ENCODE data around the gene NUDT14.

NUDT14 gene

DNA sequence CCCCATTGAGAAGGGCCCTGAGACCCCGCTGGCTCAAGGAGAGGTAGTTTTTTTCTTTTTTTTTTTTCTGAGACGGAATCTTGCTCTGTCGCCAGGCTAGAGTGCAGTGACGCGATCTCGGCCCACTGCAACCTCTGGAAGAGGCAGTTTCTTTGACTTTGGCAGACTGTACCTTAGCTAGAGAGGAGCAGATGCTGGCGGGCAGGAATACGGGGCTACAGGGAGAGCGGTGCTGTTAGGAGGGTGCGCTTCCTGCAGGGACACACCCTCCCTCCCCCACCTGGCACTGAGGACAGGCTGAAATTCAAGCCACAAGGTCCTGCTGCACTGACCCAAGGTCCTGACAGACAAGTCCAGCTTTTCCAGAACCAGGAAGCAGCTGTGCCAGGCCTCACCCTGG lies 32.2 kb upstream of the NUDT14 start:
- Histone ChIP-seq H3K4me3 (0 out of 2 replicates have a peak overlapping the region, but pooled peaks have one; percentile 20), H4K20me1 (peaks cover 80% of the 10 kb centered on the region), H3K9me3 (no peaks in the 10 kb centered on the region)

DNA sequence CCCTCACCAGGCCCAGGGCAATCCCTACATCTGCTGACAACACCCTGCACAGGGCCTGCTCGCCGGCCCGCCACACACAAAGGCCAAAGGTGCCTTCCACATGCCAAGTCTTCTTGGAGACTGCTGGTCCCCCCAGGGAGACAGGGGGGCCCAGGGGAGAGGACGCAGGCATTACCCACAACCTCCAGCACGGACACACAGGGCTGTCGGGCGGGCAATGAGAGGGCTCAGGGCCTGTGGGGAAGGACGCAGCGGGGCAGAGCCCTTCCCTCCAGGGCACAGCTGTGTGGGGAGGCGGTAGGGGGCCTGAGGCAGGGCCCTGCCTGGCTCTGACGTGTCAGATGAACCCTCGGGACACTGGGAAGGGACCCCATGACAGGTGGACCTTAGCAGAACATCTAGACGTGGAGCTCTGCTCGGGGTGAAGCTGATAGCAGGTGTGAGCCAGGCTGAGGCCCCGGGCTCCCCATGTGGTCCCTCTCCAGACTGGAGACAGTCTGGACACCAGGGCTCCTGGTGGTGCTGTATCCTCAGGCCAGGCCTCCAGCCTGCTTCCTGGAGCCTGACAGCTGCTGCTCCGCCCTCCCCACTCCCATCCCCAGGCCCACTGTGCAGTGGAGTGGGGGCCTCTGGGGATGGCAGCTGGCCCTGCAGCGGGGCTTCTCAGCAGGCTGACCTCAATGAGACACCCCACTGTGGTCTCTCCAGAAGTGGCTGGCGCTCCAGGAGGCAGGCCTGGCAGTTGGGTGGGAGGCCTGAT lies 31.6 kb upstream of the NUDT14 start:
- H4K20me1 ChIP-seq: peaks cover 75% of the 10 kb centered on the region
- H3K36me3 ChIP-seq: peaks cover 56% of the 10 kb centered on the region
- H3K4me2 ChIP-seq: peak overlapping the region; percentile 81
- H3K27ac ChIP-seq: peak overlapping the region; percentile 75
- H3K9me3 ChIP-seq: no peaks in the 10 kb centered on the region
- H3K4me1 ChIP-seq: peaks cover 90% of the 10 kb centered on the region
- H3K27me3 ChIP-seq: no peaks in the 10 kb centered on the region
- H3K9ac ChIP-seq: peak overlapping the region; percentile 70
- no peak for TF ChIP-seq Cebpa-rat (IDR thresholded peaks at IDR 0.05)
- 0 out of 2 replicates have a peak overlapping the region, but pooled peaks have one; percentile 3 for H3K4me3 ChIP-seq

More for the DNA sequence above, 32.2 kb upstream of the NUDT14 start:
- peaks cover 92% of the 10 kb centered on the region for H3K4me1 ChIP-seq
- no peaks in the 10 kb centered on the region for H3K27me3 ChIP-seq
- no peak for TF ChIP-seq Cebpa-rat (IDR thresholded peaks at IDR 0.05)
- H3K9ac ChIP-seq: peak overlapping the region; percentile 70
- H3K36me3 ChIP-seq: peaks cover 62% of the 10 kb centered on the region
- H3K27ac ChIP-seq: peak overlapping the region; percentile 75
- peak overlapping the region; percentile 81 for H3K4me2 ChIP-seq

DNA sequence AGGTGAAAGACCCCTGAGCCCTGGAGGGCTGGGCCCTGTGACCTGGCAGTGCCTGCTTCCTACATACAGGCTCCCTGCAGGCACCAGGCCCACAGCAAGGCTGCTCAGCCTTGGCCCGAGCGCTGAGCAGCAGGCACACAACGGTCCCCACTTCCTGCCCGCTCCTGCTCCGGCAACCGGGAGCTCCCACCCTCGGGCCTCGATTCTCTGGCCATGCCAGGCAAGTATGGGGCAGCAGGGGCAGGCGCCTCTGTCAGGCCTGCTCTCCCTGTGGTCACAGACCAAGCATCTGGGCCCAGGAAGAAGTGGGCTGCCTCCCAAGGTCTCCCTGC lies 30.6 kb upstream of the NUDT14 start:
- Histone ChIP-seq H3K27ac (peak overlapping the region; percentile 75), H3K9me3 (no peaks in the 10 kb centered on the region), H3K4me2 (peak overlapping the region; percentile 81), H3K4me3 (0 out of 2 replicates have a peak overlapping the region, but pooled peaks have one; percentile 11), H3K36me3 (peaks cover 46% of the 10 kb centered on the region), H3K9ac (peak overlapping the region; percentile 70), H3K4me1 (peaks cover 93% of the 10 kb centered on the region), H3K27me3 (no peaks in the 10 kb centered on the region), H4K20me1 (peaks cover 75% of the 10 kb centered on the region)
- TF ChIP-seq Cebpa-rat (IDR thresholded peaks at IDR 0.05): no peak

DNA sequence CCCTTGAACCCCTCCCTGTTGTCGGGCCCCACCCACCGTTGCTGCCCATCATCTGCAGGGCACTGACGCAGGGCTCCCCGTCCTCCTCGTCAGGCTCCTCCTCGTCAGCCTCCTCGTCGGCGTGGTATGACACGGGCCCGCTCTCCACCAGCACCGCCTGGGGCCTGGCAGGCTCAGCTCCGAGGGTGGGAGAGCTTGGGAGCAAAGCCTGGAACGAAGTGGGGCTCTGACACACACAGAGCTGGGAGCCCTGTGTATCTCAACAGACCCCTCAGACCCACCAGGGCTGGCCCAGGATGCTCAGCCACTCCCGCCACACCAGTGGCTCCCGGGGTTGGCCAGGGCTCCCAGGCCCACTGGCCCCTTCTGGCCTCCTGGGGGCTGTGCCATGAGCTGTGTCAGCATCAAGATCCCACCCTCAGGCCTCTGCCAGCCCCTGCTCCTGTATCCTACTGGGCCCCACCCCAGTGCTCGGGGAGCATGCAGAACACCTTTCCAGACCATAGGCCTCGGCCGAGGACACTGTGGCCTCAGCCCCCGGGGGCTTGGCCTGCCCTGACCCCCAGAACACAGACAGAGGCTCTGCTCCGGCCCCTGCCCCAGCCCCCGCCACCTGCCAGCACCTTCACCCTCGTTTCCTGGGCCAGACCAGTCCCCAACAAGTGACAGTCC lies 30.1 kb upstream of the NUDT14 start:
- peak overlapping the region; percentile 81 for H3K4me2 ChIP-seq
- no peaks in the 10 kb centered on the region for H3K27me3 ChIP-seq
- no peak for TF ChIP-seq Cebpa-rat (IDR thresholded peaks at IDR 0.05)
- H3K4me3 ChIP-seq: 0 out of 2 replicates have a peak overlapping the region, but pooled peaks have one; percentile 11
- H3K27ac ChIP-seq: peak overlapping the region; percentile 75
- H4K20me1 ChIP-seq: peaks cover 71% of the 10 kb centered on the region
- peaks cover 41% of the 10 kb centered on the region for H3K36me3 ChIP-seq
- H3K9me3 ChIP-seq: no peaks in the 10 kb centered on the region
- peak overlapping the region; percentile 70 for H3K9ac ChIP-seq
- peaks cover 94% of the 10 kb centered on the region for H3K4me1 ChIP-seq

DNA sequence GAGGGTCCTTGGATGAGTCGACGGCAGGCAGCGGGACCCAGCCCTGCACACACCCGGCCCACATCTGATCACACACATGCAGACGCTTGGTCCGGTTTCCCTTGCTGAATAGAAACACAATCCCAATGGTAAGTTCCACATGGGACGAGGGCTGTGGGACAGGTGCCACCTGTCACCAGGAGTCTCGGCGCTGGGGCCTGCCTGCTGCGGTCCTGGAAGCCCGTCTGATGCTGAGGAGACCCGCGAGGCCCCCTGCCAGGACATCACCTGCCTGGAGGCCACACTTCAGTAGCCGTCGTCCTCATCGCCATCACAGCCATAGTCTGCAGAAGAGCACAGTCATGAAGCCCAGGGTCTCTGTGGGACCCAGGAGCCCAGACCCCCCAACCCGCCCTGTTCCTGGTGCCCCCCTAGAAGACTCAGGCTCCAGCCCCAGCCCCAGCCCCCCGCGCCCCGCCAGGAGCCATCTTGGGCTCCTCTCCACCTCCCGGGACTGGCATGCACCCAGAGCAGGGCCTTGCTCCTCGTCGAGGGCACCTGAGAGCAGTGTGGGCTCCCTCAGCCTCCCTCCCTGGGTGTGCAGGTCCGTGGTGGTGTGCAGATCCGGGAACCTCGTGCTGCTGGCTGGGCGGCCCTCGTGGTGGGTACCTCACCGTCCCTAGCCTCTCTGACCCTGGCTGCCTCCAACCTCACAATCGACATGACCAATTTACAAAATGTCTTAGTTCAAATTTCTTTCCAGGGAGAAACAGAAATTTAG lies 29.3 kb upstream of the NUDT14 start:
- TF ChIP-seq Cebpa-rat (IDR thresholded peaks at IDR 0.05): no peak
- no peak overlapping the region; the same call in 1 of the 2 replicates for H3K9ac ChIP-seq
- no peaks in the 10 kb centered on the region for H3K9me3 ChIP-seq
- peaks cover 37% of the 10 kb centered on the region for H3K36me3 ChIP-seq
- H3K4me3 ChIP-seq: no peak overlapping the region
- H3K27ac ChIP-seq: peak overlapping the region; percentile 75; the same call in 1 of the 2 replicates
- peak overlapping the region; percentile 81 for H3K4me2 ChIP-seq
- no peaks in the 10 kb centered on the region for H3K27me3 ChIP-seq
- peaks cover 95% of the 10 kb centered on the region for H3K4me1 ChIP-seq
- H4K20me1 ChIP-seq: peaks cover 71% of the 10 kb centered on the region

DNA sequence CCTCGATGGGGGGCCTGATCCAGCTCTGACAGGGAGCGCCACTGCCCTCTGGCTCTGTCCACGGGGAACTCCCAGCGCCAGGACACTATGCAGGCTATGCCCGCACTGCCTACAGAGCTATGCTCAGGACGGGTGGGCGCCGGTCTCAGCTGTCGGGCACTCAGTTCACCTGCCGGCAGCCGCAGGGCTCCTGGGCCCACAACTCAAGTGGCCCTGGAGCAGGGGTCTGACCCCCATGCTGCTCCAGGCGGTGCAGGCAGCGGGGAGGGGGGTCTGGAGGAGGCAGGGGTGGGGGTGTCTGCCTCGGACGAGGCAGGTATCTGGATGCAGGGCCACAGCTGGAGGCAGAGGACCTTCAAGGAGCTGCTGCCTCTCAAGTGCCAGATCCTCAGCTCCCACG lies 28.5 kb upstream of the NUDT14 start:
- no peaks in the 10 kb centered on the region for H3K9me3 ChIP-seq
- no peaks in the 10 kb centered on the region for H3K27me3 ChIP-seq
- peaks cover 95% of the 10 kb centered on the region for H3K4me1 ChIP-seq
- no peak overlapping the region for H3K4me3 ChIP-seq
- peak overlapping the region; percentile 63; the same call in 1 of the 2 replicates for H3K9ac ChIP-seq
- peaks cover 32% of the 10 kb centered on the region for H3K36me3 ChIP-seq
- peak overlapping the region; percentile 69 for H3K27ac ChIP-seq
- peaks cover 71% of the 10 kb centered on the region for H4K20me1 ChIP-seq
- peak overlapping the region; percentile 81 for H3K4me2 ChIP-seq
- no peak for TF ChIP-seq Cebpa-rat (IDR thresholded peaks at IDR 0.05)

DNA sequence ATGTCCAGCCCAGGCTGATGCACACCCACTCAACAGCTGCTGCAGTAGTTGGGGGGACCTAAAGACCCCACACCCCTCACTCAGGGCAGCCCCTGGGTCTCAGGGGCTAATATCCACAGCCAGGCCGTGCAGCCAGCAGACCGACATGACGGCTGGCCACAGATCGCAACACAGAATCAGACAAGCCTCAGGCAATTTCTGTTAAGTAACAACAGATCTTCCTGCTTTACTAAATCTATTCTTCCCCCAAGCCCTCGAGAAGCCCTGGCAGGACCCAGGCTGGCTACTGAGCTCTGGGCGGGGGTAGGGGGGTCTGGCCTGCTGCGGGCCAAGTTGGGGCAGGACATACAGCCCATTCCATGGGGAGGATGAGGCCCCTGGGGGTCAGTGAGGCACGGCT lies 28.0 kb upstream of the NUDT14 start:
- H3K4me2 ChIP-seq: peak overlapping the region; percentile 81
- H3K27ac ChIP-seq: peak overlapping the region; percentile 69
- no peak overlapping the region for H3K4me3 ChIP-seq
- peak overlapping the region; percentile 63; the same call in 1 of the 2 replicates for H3K9ac ChIP-seq
- H3K9me3 ChIP-seq: no peaks in the 10 kb centered on the region
- H3K27me3 ChIP-seq: no peaks in the 10 kb centered on the region
- peaks cover 95% of the 10 kb centered on the region for H3K4me1 ChIP-seq
- no peak for TF ChIP-seq Cebpa-rat (IDR thresholded peaks at IDR 0.05)
- peaks cover 32% of the 10 kb centered on the region for H3K36me3 ChIP-seq
- H4K20me1 ChIP-seq: peaks cover 71% of the 10 kb centered on the region

DNA sequence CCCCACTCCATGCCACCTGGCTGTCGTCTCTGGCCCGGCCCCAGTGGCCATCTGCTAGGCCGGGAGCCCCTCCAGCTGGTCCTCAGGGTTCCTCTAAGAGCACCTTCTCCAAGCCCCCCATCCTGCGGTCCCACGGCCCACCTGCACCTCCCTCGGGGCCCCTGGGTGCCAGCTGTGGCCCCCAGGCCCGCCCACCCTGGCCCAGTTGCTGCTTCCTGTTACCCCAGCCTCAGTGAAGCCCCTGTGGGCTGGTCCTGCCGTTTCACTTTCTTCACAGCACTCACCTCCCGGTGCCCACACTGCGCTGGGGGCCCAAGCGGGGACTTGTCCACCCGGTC lies 27.6 kb upstream of the NUDT14 start:
- Histone ChIP-seq H3K27ac (peak overlapping the region; percentile 69), H3K4me3 (no peak overlapping the region), H3K9me3 (no peaks in the 10 kb centered on the region), H3K4me2 (peak overlapping the region; percentile 81), H3K27me3 (no peaks in the 10 kb centered on the region), H3K9ac (peak overlapping the region; percentile 63; the same call in 1 of the 2 replicates), H4K20me1 (peaks cover 71% of the 10 kb centered on the region), H3K36me3 (peaks cover 32% of the 10 kb centered on the region), H3K4me1 (peaks cover 95% of the 10 kb centered on the region)
- no peak for TF ChIP-seq Cebpa-rat (IDR thresholded peaks at IDR 0.05)

DNA sequence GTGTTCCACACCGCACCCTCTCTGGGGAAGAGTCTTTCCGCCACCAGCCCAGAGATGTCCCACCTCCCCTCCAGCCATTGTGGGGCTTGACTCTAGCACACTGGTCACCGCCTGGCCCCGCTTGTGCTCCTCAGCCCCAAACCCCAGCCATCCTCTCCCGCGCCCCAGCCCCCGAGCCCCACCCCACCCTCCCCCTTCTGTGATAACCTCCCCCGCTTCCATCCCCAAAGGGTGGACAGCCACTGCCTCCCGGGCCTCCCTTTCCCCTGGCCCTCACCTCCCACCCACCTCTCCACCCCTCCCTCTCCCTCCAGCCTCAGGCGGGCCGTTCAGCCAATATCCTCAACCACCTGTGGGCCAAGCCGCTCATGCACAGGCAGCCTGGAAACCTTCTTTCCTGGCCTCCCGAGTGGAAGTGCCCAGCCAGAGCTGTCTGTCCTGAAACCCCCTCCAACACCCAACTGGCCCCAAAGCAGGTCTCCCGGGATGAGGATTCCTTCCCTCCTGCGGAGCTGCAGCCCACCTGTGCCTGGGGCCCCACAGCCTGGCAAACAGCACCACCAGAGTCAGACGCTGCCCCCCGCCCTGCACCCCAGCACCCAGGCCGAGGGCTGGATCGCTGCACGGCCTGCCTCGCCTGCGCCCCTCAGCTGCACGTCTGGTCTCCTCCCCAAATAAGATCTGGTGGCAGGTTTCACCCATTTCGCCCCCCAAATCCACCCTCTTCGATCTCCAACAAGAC lies 27.1 kb upstream of the NUDT14 start:
- Histone ChIP-seq H3K4me1 (peaks cover 95% of the 10 kb centered on the region), H3K4me3 (no peak overlapping the region), H3K4me2 (peak overlapping the region; percentile 81), H3K9me3 (no peaks in the 10 kb centered on the region), H4K20me1 (peaks cover 66% of the 10 kb centered on the region), H3K27ac (peak overlapping the region; percentile 69; the same call in 1 of the 2 replicates), H3K36me3 (peaks cover 32% of the 10 kb centered on the region), H3K27me3 (no peaks in the 10 kb centered on the region), H3K9ac (no peak overlapping the region)
- no peak for TF ChIP-seq Cebpa-rat (IDR thresholded peaks at IDR 0.05)

Measured in BLaER1 (cell line).